ENCODE measurements around the gene LIX1.

Gene LIX1

GRCh38 chr5:97071993-97072392 is 70.4 kb downstream of the LIX1 start:
- no peak for DNase-seq

- no peak for DNase-seq
These were observed 71.3 kb downstream of the LIX1 start for GRCh38 chr5:97071101-97071500.

- no peak for DNase-seq
These were observed 72.2 kb downstream of the LIX1 start for GRCh38 chr5:97070234-97070633.

DNA sequence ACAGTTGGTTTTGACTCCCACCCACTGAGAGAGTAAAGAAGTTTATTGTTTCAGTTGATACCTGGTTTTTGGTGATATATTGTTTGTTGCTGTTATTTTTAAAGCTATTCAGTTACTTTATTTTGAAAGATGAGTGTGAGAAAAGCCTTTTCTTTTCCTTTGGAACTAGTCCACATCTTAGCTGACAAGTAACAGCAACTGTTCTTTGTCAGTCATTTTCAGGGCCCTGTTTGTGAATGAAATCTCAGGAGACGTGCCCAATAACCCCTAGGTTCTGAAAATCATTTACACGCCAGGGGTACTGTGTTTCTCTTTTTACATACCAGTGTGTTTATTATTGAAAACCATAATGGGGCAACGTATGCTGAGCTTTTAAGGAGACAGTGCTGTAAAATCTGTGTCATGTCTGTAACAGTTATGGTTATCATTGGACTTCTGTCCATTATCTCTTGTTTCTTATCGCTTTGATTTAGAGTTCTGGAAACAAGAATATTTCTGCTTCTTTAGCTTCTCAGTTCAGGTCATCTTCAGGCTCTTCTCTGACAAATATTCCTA is 75.0 kb downstream of the LIX1 start:
- DNase-seq = no peak

- no peak for DNase-seq
These were observed 76.9 kb downstream of the LIX1 start for GRCh38 chr5:97065475-97065874.

DNA sequence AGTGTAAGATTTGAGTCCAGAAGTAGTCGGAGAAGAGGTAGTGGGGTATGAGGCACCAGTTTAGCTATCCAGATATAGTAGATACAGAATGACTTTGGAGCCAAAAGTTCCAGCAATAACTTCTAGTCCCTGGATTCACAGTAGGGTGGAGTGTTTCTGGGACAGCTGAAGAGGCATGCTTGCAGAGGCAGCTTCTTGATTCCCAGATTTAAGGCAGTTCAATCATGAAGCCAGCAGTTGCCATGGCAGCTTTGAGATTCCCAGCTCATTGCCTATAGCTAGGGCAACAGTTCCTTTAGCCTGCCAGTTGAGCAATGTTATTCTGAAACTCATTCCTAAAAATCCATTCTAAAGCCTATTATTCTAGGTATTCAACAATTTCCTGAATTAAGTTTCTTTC is 79.2 kb downstream of the LIX1 start:
- DNase-seq = no peak

DNA sequence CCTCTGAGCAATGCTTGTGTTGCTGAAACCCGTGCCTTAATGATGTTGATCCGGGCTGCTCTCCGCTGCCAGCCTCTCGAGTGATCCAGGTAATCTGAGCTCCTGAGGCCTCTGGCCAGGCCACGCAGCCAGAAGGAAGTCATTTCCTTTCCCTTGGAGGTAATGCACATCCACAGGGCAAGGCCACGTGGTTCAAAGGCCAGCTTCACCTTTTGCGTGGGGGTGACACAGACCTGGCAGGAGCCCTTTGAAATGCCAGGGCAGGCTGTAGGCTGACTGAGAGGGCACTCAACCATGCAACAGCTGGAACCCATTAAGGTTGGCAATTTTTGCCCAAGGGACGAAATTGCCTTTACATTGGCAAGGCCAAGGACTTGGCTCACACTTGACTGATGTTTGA is 80.4 kb downstream of the LIX1 start:
- no peak for DNase-seq

- no peak for DNase-seq
These were observed 86.1 kb downstream of the LIX1 start for GRCh38 chr5:97056263-97056662.

- DNase-seq = no peak
These were observed 93.2 kb downstream of the LIX1 start for GRCh38 chr5:97049175-97049574.

DNA sequence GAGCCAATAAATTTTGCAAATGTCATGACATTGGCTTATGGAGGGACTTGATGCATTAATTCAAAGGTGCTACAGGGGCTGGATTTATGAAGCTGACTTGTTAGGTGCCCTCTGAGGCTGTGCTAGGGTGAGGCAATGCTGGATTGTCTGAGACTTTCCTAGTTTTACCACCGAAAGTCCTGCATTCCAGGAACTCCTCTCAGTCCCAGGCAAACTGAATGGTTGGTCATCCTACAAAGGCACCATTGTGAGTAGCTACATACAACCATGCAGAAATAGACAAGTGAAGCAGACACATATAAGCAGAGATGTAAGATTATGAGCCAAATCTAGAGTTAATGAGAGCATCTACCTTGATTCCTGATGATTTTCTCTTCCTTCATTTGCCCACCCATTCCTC is 95.3 kb downstream of the LIX1 start:
- no peak for DNase-seq

- DNase-seq = no peak
These were observed 96.0 kb downstream of the LIX1 start for GRCh38 chr5:97046270-97046982.

DNA sequence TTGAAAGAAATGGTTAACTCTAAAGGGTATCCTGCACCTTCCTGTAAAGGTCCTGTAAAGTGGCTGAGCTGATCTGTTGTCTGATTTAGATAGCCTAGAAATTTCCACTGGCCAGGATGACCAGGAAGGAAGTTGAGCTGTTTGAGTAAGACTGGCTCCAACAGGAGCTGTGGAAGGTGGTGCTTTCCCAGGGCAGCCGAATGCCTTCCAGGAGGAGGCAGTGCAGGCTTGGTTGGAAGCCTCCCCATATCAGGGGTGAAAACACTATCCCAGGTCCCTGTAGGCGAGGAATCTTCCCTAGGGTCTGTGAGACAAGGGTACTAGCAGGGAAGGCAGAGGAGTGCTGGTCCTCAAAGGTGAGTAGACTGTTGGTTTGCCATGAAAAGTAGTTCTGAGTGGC is 98.4 kb downstream of the LIX1 start:
- DNase-seq = no peak

GRCh38 chr5:97043511-97043910 is 98.9 kb downstream of the LIX1 start:
- DNase-seq = no peak

GRCh38 chr5:97042996-97043395 is 99.4 kb downstream of the LIX1 start:
- DNase-seq = no peak

All from activated naive CD4-positive, alpha-beta T cell treated with anti-CD3 and anti-CD28 coated beads, Interleukin-2, amount 50 U/mL, for 16 hours (primary cell).